Activated naive CD8-positive, alpha-beta T cell treated with anti-CD3 and anti-CD28 coated beads for 36 hours (primary cell): Measurements from ENCODE around the gene ANP32E. TPM values are rescaled to one million over a fixed set of nuclear protein-coding genes. Genes with fewer than 3 reads are reported as not detected.
"Not testable (repeated sequence)": the region's sequence is repeated elsewhere in the genome, so short reads cannot be mapped to it uniquely, and the experiment has no call there.

Source experiments
- DNase-seq: peaks from one replicate; pipeline ENCODE4 v3.0.0; 2021
- H3K27ac Mint-ChIP-seq: one replicate; pipeline ENCODE4 v1.8.0; 2022; ENCODE audit warnings: mild to moderate bottlenecking, moderate library complexity, mixed read lengths
- H3K27me3 Mint-ChIP-seq: one replicate; pipeline ENCODE4 v1.8.0; 2022; ENCODE audit warnings: mild to moderate bottlenecking, mixed read lengths
- H3K36me3 Mint-ChIP-seq: one replicate; pipeline ENCODE4 v1.8.0; 2021; ENCODE audit warnings: mild to moderate bottlenecking, mixed read lengths
- H3K4me1 Mint-ChIP-seq: one replicate; pipeline ENCODE4 v1.8.0; 2021; ENCODE audit warnings: mixed read lengths
- H3K4me3 Mint-ChIP-seq: one replicate; pipeline ENCODE4 v1.8.0; 2022; ENCODE audit warnings: mild to moderate bottlenecking, moderate library complexity, mixed read lengths
- H3K9me3 Mint-ChIP-seq: one replicate; pipeline ENCODE4 v1.8.0; 2022; ENCODE audit warnings: mixed read lengths
- total RNA-seq, 2 experiments: library from RNA; stranded (reverse); gene quantifications; one replicate each; pipeline ENCODE4 v1.2.3, GENCODE V29; 2021

The ANP32E gene
- total RNA-seq, 2 experiments from 2014 or later = 176 to 191 TPM

GRCh38 chr1:150210706-150211105 lies 25.2 kb downstream of the ANP32E start:
- no peak for DNase-seq
- H3K27ac Mint-ChIP-seq = no peak overlapping the region
- no peaks in the 10 kb centered on the region for H3K27me3 Mint-ChIP-seq
- peaks cover 17% of the 10 kb centered on the region for H3K4me1 Mint-ChIP-seq
- no peaks in the 10 kb centered on the region for H3K9me3 Mint-ChIP-seq
- no peaks in the 10 kb centered on the region for H3K36me3 Mint-ChIP-seq
- no peak overlapping the region for H3K4me3 Mint-ChIP-seq

- peaks cover 17% of the 10 kb centered on the region for H3K4me1 Mint-ChIP-seq
- H3K27me3 Mint-ChIP-seq = no peaks in the 10 kb centered on the region
Measured at GRCh38 chr1:150210091-150210490, 25.8 kb downstream of the ANP32E start.

GRCh38 chr1:150208460-150208859 lies 27.5 kb downstream of the ANP32E start:
- not testable (repeated sequence) for H3K9me3 Mint-ChIP-seq, H3K27ac Mint-ChIP-seq, H3K36me3 Mint-ChIP-seq, H3K4me1 Mint-ChIP-seq, H3K4me3 Mint-ChIP-seq, H3K27me3 Mint-ChIP-seq, DNase-seq

More at GRCh38 chr1:150210091-150210490, 25.8 kb downstream of the ANP32E start:
- no peaks in the 10 kb centered on the region for H3K9me3 Mint-ChIP-seq
- no peak overlapping the region for H3K4me3 Mint-ChIP-seq
- H3K36me3 Mint-ChIP-seq = no peaks in the 10 kb centered on the region
- no peak for DNase-seq
- H3K27ac Mint-ChIP-seq = no peak overlapping the region

- no peaks in the 10 kb centered on the region for H3K4me1 Mint-ChIP-seq
- no peak overlapping the region for H3K27ac Mint-ChIP-seq
- DNase-seq = no peak
- no peaks in the 10 kb centered on the region for H3K27me3 Mint-ChIP-seq
- H3K36me3 Mint-ChIP-seq = no peaks in the 10 kb centered on the region
- no peak overlapping the region for H3K4me3 Mint-ChIP-seq
- H3K9me3 Mint-ChIP-seq = no peaks in the 10 kb centered on the region
Measured at GRCh38 chr1:150207281-150207971, 28.5 kb downstream of the ANP32E start.

GRCh38 chr1:150196417-150196816 lies 39.5 kb downstream of the ANP32E start:
- no peaks in the 10 kb centered on the region for H3K4me1 Mint-ChIP-seq
- no peaks in the 10 kb centered on the region for H3K36me3 Mint-ChIP-seq
- H3K27ac Mint-ChIP-seq = no peak overlapping the region
- no peaks in the 10 kb centered on the region for H3K9me3 Mint-ChIP-seq
- no peak overlapping the region for H3K4me3 Mint-ChIP-seq
- no peaks in the 10 kb centered on the region for H3K27me3 Mint-ChIP-seq
- no peak for DNase-seq

- no peaks in the 10 kb centered on the region for H3K9me3 Mint-ChIP-seq
- H3K4me1 Mint-ChIP-seq = no peaks in the 10 kb centered on the region
- no peak overlapping the region for H3K4me3 Mint-ChIP-seq
- H3K36me3 Mint-ChIP-seq = no peaks in the 10 kb centered on the region
- DNase-seq = no peak
- no peak overlapping the region for H3K27ac Mint-ChIP-seq
- no peaks in the 10 kb centered on the region for H3K27me3 Mint-ChIP-seq
Measured at GRCh38 chr1:150194381-150195031, 41.4 kb downstream of the ANP32E start.

GRCh38 chr1:150192012-150192411 lies 43.9 kb downstream of the ANP32E start:
- H3K4me1 Mint-ChIP-seq = peaks cover 7% of the 10 kb centered on the region
- no peaks in the 10 kb centered on the region for H3K9me3 Mint-ChIP-seq
- H3K36me3 Mint-ChIP-seq = no peaks in the 10 kb centered on the region
- DNase-seq = no peak
- no peak overlapping the region for H3K4me3 Mint-ChIP-seq
- no peak overlapping the region for H3K27ac Mint-ChIP-seq
- H3K27me3 Mint-ChIP-seq = no peaks in the 10 kb centered on the region

GRCh38 chr1:150187560-150187931 lies 48.4 kb downstream of the ANP32E start:
- no peak for DNase-seq
- no peaks in the 10 kb centered on the region for H3K27me3 Mint-ChIP-seq

GRCh38 chr1:150186789-150187559 lies 48.9 kb downstream of the ANP32E start:
- H3K4me3 Mint-ChIP-seq = no peak overlapping the region
- no peak overlapping the region for H3K27ac Mint-ChIP-seq
- peak; percentile 7 for DNase-seq
- peaks cover 9% of the 10 kb centered on the region for H3K4me1 Mint-ChIP-seq
- H3K36me3 Mint-ChIP-seq = no peaks in the 10 kb centered on the region
- no peaks in the 10 kb centered on the region for H3K9me3 Mint-ChIP-seq
- H3K27me3 Mint-ChIP-seq = no peaks in the 10 kb centered on the region

More at GRCh38 chr1:150187560-150187931, 48.4 kb downstream of the ANP32E start:
- Mint-ChIP-seq H3K9me3 (no peaks in the 10 kb centered on the region), H3K27ac (no peak overlapping the region), H3K36me3 (no peaks in the 10 kb centered on the region), H3K4me1 (peaks cover 9% of the 10 kb centered on the region), H3K4me3 (no peak overlapping the region)

- not testable (repeated sequence) for H3K4me3 Mint-ChIP-seq, H3K4me1 Mint-ChIP-seq, H3K27me3 Mint-ChIP-seq, H3K9me3 Mint-ChIP-seq, H3K27ac Mint-ChIP-seq, H3K36me3 Mint-ChIP-seq, DNase-seq
Measured at GRCh38 chr1:150186438-150186788, 49.5 kb downstream of the ANP32E start.

GRCh38 chr1:150185481-150185880 lies 50.4 kb downstream of the ANP32E start:
- Mint-ChIP-seq H3K9me3 (no peaks in the 10 kb centered on the region), H3K27me3 (no peaks in the 10 kb centered on the region), H3K27ac (no peak overlapping the region), H3K36me3 (no peaks in the 10 kb centered on the region), H3K4me1 (peaks cover 9% of the 10 kb centered on the region), H3K4me3 (no peak overlapping the region)
- no peak for DNase-seq

- no peak for DNase-seq
- Mint-ChIP-seq H3K4me1 (peaks cover 9% of the 10 kb centered on the region), H3K9me3 (no peaks in the 10 kb centered on the region), H3K36me3 (no peaks in the 10 kb centered on the region), H3K27me3 (no peaks in the 10 kb centered on the region), H3K4me3 (no peak overlapping the region), H3K27ac (no peak overlapping the region)
Measured at GRCh38 chr1:150183061-150183460, 52.9 kb downstream of the ANP32E start.

GRCh38 chr1:150182247-150182646 lies 53.7 kb downstream of the ANP32E start:
- Mint-ChIP-seq H3K27me3 (peaks cover 4% of the 10 kb centered on the region), H3K4me1 (peaks cover 5% of the 10 kb centered on the region), H3K27ac (no peak overlapping the region), H3K36me3 (no peaks in the 10 kb centered on the region), H3K4me3 (no peak overlapping the region), H3K9me3 (no peaks in the 10 kb centered on the region)
- no peak for DNase-seq

- Mint-ChIP-seq H3K27me3 (peaks cover 4% of the 10 kb centered on the region), H3K36me3 (no peaks in the 10 kb centered on the region), H3K9me3 (no peaks in the 10 kb centered on the region), H3K4me3 (no peak overlapping the region), H3K27ac (no peak overlapping the region), H3K4me1 (no peaks in the 10 kb centered on the region)
- no peak for DNase-seq
Measured at GRCh38 chr1:150180474-150180873, 55.4 kb downstream of the ANP32E start.

GRCh38 chr1:150179867-150180266 lies 56.0 kb downstream of the ANP32E start:
- Mint-ChIP-seq H3K9me3 (no peaks in the 10 kb centered on the region), H3K27me3 (peaks cover 4% of the 10 kb centered on the region), H3K4me1 (no peaks in the 10 kb centered on the region), H3K36me3 (no peaks in the 10 kb centered on the region), H3K27ac (no peak overlapping the region), H3K4me3 (no peak overlapping the region)
- DNase-seq = no peak
